RWPE1 (cell line): ENCODE data around the gene DCTD.

Source experiments
- CTCF ChIA-PET: fragments of 350-600 bp; sonication (Branson Sonifier 250); formaldehyde crosslinking; extraction: SDS; loops from one replicate; lab custom pipeline; 2021; lab: Yijun Ruan, JAX
- POLR2A ChIA-PET: fragments of 400-600 bp; formaldehyde crosslinking; extraction: SDS; loops from one replicate; lab custom pipeline; 2020; ENCODE audit warnings: antibody characterized with exemption; ENCODE audit not compliant: low non-redundant PET; lab: Yijun Ruan, JAX
- DNase-seq: peaks from one replicate; pipeline ENCODE4 v3.0.0; 2012; ENCODE audit warnings: low spot score
- H3K27ac ChIP-seq: fragments of 450-650 bp; 2 replicates; pipeline ENCODE4 v1.5.1; 2017
- CTCF ChIP-seq: fragments of 450-650 bp; conservative IDR thresholded peaks from 2 replicates; pipeline ENCODE4 v1.5.1; 2017; ENCODE audit warnings: low read depth, mild to moderate bottlenecking

DCTD gene

DNA sequence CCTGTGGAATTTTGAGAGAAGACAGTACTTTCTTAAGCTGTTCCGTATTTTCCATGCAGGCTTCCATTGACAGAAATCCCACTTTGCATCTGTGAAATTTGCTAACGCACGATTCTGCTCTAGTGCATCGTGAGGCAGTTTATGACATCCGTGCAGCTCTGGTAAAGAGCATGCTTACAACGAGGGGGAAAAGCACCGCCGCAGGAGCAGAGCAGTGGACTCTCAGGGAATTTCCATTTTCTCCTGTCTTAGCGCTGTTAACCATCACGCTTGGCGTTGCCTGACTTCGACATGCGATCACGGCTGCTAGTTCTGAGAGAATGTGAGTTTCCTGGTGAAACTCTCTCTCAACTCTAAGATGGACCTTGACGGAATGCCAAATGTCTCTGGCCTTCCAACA, 43.9 kb downstream of the DCTD start:
- no peak for TF ChIP-seq CTCF
- H3K27ac ChIP-seq, result no peak overlapping the region
- POLR2A ChIA-PET, result no interaction called here
- no peak for DNase-seq
- CTCF ChIA-PET, result no interaction called here

DNA sequence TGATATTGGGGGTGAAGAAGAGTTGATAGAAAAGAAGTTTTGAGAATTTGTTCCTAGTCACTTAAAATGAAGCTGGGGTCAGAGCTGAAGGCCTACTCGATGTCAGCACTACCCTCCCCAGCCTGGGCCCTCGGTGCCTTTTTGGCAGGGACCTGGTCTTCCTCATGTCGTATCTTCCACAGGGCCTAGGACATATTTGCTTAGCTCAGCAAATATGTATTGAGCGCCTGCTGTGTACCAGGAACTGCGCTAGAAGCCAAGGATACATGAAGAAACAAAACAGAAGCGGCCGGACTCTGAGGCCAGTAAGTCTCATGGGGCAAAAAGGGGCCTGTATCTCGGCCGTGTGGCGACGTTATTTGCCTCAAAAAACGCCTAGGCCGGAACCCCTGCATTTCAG, 44.3 kb downstream of the DCTD start:
- CTCF ChIA-PET, result no interaction called here
- POLR2A ChIA-PET, result no interaction called here

GRCh38 chr4:182871616-182872015, 45.6 kb downstream of the DCTD start:
- ChIA-PET POLR2A (no interaction called here), CTCF (no interaction called here)
- H3K27ac ChIP-seq, result no peak overlapping the region
- TF ChIP-seq CTCF, result no peak
- DNase-seq, result no peak

More for the DNA sequence above, 44.3 kb downstream of the DCTD start:
- DNase-seq, result no peak
- no peak for TF ChIP-seq CTCF
- H3K27ac ChIP-seq, result no peak overlapping the region

DNA sequence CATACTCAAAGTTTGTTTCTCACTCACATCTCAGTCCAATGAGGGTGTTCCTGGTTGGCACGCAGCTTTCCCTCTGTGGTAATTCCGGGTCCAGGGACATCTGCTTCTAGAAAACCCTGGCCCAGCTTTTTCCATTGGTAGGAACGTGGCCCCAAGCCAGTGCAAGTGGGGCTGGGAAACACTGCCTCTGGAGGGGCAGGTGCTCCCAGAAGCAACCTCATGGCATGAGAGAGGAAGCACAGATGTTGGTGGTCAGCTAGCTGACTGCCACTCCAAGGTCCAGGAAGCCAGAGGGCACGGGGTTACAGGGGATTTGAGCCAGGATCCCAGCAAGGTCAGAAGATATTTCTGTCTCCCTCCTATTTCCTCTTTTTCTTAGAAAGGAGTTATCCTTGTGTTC, 47.5 kb downstream of the DCTD start:
- ChIA-PET CTCF (no interaction called here), POLR2A (no interaction called here)
- TF ChIP-seq CTCF, result no peak
- no peak for DNase-seq
- H3K27ac ChIP-seq, result no peak overlapping the region

- CTCF ChIA-PET, result interaction anchor here (0.6 kb wide), 1 partner anchor 927 kb away, joined by 6 read pairs; no protein-coding TSS in a partner anchor
Observed at GRCh38 chr4:182866746-182867145, 50.4 kb downstream of the DCTD start.

GRCh38 chr4:182863501-182863900, 53.7 kb downstream of the DCTD start:
- POLR2A ChIA-PET, result no interaction called here
- H3K27ac ChIP-seq, result no peak overlapping the region
- no peak for DNase-seq
- no peak for TF ChIP-seq CTCF
- CTCF ChIA-PET, result no interaction called here

More at GRCh38 chr4:182866746-182867145, 50.4 kb downstream of the DCTD start:
- no peak for DNase-seq
- no peak overlapping the region for H3K27ac ChIP-seq
- no peak for TF ChIP-seq CTCF
- POLR2A ChIA-PET, result no interaction called here

- POLR2A ChIA-PET, result no interaction called here
- CTCF ChIA-PET, result no interaction called here
- no peak overlapping the region for H3K27ac ChIP-seq
- no peak for TF ChIP-seq CTCF
- no peak for DNase-seq
Observed at GRCh38 chr4:182862921-182863320, 54.3 kb downstream of the DCTD start.
